GM06990 (cell line): Measurements from ENCODE around the gene KMT2C.
"Not testable (repeated sequence)": the region's sequence is repeated elsewhere in the genome, so short reads cannot be mapped to it uniquely, and the experiment has no call there.

Source experiments
- DNase-seq: peaks from one replicate; pipeline ENCODE4 v3.0.0-alpha.2; 2011; ENCODE audit not compliant: insufficient read length; ENCODE audit errors: extremely low read depth
- H3K27me3 ChIP-seq: replicated peaks from 2 replicates; pipeline ENCODE4 v1.6.0; 2011; ENCODE audit warnings: low read length; ENCODE audit not compliant: control insufficient read depth, insufficient read depth
- H3K36me3 ChIP-seq: 2 replicates; pipeline ENCODE4 v1.5.1; 2011; ENCODE audit warnings: low read length; ENCODE audit not compliant: control insufficient read depth, insufficient read depth
- H3K4me3 ChIP-seq: replicated peaks from 2 replicates; pipeline ENCODE4 v1.5.1; 2011; ENCODE audit warnings: low read depth, mild to moderate bottlenecking, control low read depth, low read length

Gene KMT2C

GRCh38 chr7:152277687-152278086 is 158.1 kb downstream of the KMT2C start:
- H3K4me3 ChIP-seq, H3K36me3 ChIP-seq, DNase-seq, H3K27me3 ChIP-seq: not testable (repeated sequence)

- H3K36me3 ChIP-seq, H3K4me3 ChIP-seq, H3K27me3 ChIP-seq, DNase-seq: not testable (repeated sequence)
These were observed 165.4 kb downstream of the KMT2C start for GRCh38 chr7:152270427-152270826.

GRCh38 chr7:152266859-152267258 is 168.9 kb downstream of the KMT2C start:
- H3K4me3 ChIP-seq, H3K36me3 ChIP-seq, DNase-seq, H3K27me3 ChIP-seq: not testable (repeated sequence)

- not testable (repeated sequence) for H3K27me3 ChIP-seq, DNase-seq, H3K36me3 ChIP-seq
These were observed 170.9 kb downstream of the KMT2C start for GRCh38 chr7:152264915-152265314.

GRCh38 chr7:152262146-152262545 is 173.7 kb downstream of the KMT2C start:
- DNase-seq, result peak; percentile 3
- not testable (repeated sequence) for H3K36me3 ChIP-seq, H3K4me3 ChIP-seq, H3K27me3 ChIP-seq

More at GRCh38 chr7:152264915-152265314, 170.9 kb downstream of the KMT2C start:
- H3K4me3 ChIP-seq, result not testable (repeated sequence)

GRCh38 chr7:152259645-152260044 is 176.2 kb downstream of the KMT2C start:
- H3K4me3 ChIP-seq, DNase-seq, H3K36me3 ChIP-seq, H3K27me3 ChIP-seq: not testable (repeated sequence)

GRCh38 chr7:152247851-152248250 is 188.0 kb downstream of the KMT2C start:
- H3K4me3 ChIP-seq, DNase-seq, H3K36me3 ChIP-seq, H3K27me3 ChIP-seq: not testable (repeated sequence)

GRCh38 chr7:152245417-152245816 is 190.4 kb downstream of the KMT2C start:
- H3K27me3 ChIP-seq, H3K36me3 ChIP-seq, H3K4me3 ChIP-seq, DNase-seq: not testable (repeated sequence)

GRCh38 chr7:152243464-152243863 is 192.3 kb downstream of the KMT2C start:
- H3K4me3 ChIP-seq, H3K36me3 ChIP-seq, H3K27me3 ChIP-seq, DNase-seq: not testable (repeated sequence)

- H3K27me3 ChIP-seq, DNase-seq, H3K4me3 ChIP-seq, H3K36me3 ChIP-seq: not testable (repeated sequence)
These were observed 194.5 kb downstream of the KMT2C start for GRCh38 chr7:152241301-152241700.

GRCh38 chr7:152236306-152236705 is 199.5 kb downstream of the KMT2C start:
- not testable (repeated sequence) for H3K36me3 ChIP-seq, H3K27me3 ChIP-seq, H3K4me3 ChIP-seq, DNase-seq

GRCh38 chr7:152234421-152234820 is 201.4 kb downstream of the KMT2C start:
- not testable (repeated sequence) for DNase-seq, H3K36me3 ChIP-seq, H3K4me3 ChIP-seq, H3K27me3 ChIP-seq
